WTC11 (cell line): ENCODE data around the gene BRD1. TPM values are rescaled to one million over a fixed set of nuclear protein-coding genes. Genes with fewer than 3 reads are reported as not detected.

Source experiments
- ATAC-seq: fragments of 200-7000 bp; cut with Tn5 transposase; 2 replicates; pipeline ENCODE4 v1.10.0; 2021; ENCODE audit warnings: mild to moderate bottlenecking, moderate library complexity
- CTCF ChIA-PET: fragments of 300-600 bp; sonication (Branson Sonifier 250); formaldehyde crosslinking; loops from one replicate; lab custom pipeline; 2021; ENCODE audit warnings: antibody characterized with exemption; lab: Charles Lee
- POLR2A ChIA-PET: fragments of 350-600 bp; sonication (Branson Sonifier 250); formaldehyde crosslinking; loops from one replicate; lab custom pipeline; 2021; ENCODE audit warnings: antibody characterized with exemption; lab: Charles Lee
- DNase-seq: peaks from one replicate; pipeline ENCODE4 v3.0.0; 2021; ENCODE audit warnings: low spot score
- H3K27ac Mint-ChIP-seq: 2 replicates; pipeline ENCODE4 v1.8.0; 2021; ENCODE audit warnings: mixed read lengths
- H3K27me3 Mint-ChIP-seq: 2 replicates; pipeline ENCODE4 v1.8.0; 2021; ENCODE audit warnings: low read depth, mild to moderate bottlenecking, moderate library complexity, mixed read lengths
- H3K36me3 Mint-ChIP-seq: 2 replicates; pipeline ENCODE4 v1.8.0; 2021; ENCODE audit warnings: mixed read lengths
- H3K4me1 Mint-ChIP-seq: 2 replicates; pipeline ENCODE4 v1.8.0; 2022; ENCODE audit warnings: mixed read lengths
- H3K4me3 Mint-ChIP-seq: 2 replicates; pipeline ENCODE4 v1.8.0; 2021; ENCODE audit warnings: mild to moderate bottlenecking, moderate library complexity, mixed read lengths
- H3K9me3 Mint-ChIP-seq: 2 replicates; pipeline ENCODE4 v1.8.0; 2021; ENCODE audit warnings: mixed read lengths
- ATF3 ChIP-seq: sonication (generic); formaldehyde crosslinking; conservative IDR thresholded peaks from 2 replicates; pipeline ENCODE4 v1.8.1; 2022; ENCODE audit warnings: mild to moderate bottlenecking, missing genetic modification reagents
- CBFB ChIP-seq: sonication (generic); formaldehyde crosslinking; IDR thresholded peaks from 2 replicates; pipeline ENCODE4 v1.8.1; 2022; ENCODE audit warnings: mild to moderate bottlenecking, low read depth, missing genetic modification reagents
- CREB1 ChIP-seq: sonication (generic); formaldehyde crosslinking; IDR thresholded peaks from 2 replicates; pipeline ENCODE4 v1.8.0; 2023; ENCODE audit warnings: mild to moderate bottlenecking, missing genetic modification reagents
- ELF4 ChIP-seq: sonication (generic); formaldehyde crosslinking; IDR thresholded peaks from 2 replicates; pipeline ENCODE4 v1.8.1; 2022; ENCODE audit warnings: low read depth, mild to moderate bottlenecking, moderate library complexity, missing genetic modification reagents
- FOXP1 ChIP-seq: sonication (generic); formaldehyde crosslinking; IDR thresholded peaks from 2 replicates; pipeline ENCODE4 v1.8.0; 2022; ENCODE audit warnings: missing genetic modification reagents, mild to moderate bottlenecking, moderate library complexity, borderline replicate concordance
- GABPB1 ChIP-seq: sonication (generic); formaldehyde crosslinking; IDR thresholded peaks from 2 replicates; pipeline ENCODE4 v1.8.1; 2023; ENCODE audit warnings: mild to moderate bottlenecking, missing genetic modification reagents
- GRHL2 ChIP-seq: fragments of 250-450 bp; sonication (Bioruptor Pico); IDR thresholded peaks from 2 replicates; pipeline ENCODE4 v1.8.0; 2022; ENCODE audit warnings: mild to moderate bottlenecking, moderate library complexity; ENCODE audit not compliant: insufficient replicate concordance, severe bottlenecking
- NFATC4 ChIP-seq: fragments of 250-450 bp; sonication (Bioruptor Pico); IDR thresholded peaks from 2 replicates; pipeline ENCODE4 v1.9.0; 2021; ENCODE audit warnings: mild to moderate bottlenecking
- STAT6 ChIP-seq: sonication (generic); formaldehyde crosslinking; conservative IDR thresholded peaks from 2 replicates; pipeline ENCODE4 v1.8.1; 2023; ENCODE audit warnings: mild to moderate bottlenecking, low read depth, missing genetic modification reagents, moderate library complexity
- TEAD4 ChIP-seq: sonication (generic); formaldehyde crosslinking; IDR thresholded peaks from 2 replicates; pipeline ENCODE4 v1.8.0; 2022; ENCODE audit warnings: mild to moderate bottlenecking, missing genetic modification reagents
- ZBTB43 ChIP-seq: sonication (generic); formaldehyde crosslinking; IDR thresholded peaks from 2 replicates; pipeline ENCODE4 v1.8.1; 2023; ENCODE audit warnings: mild to moderate bottlenecking, missing genetic modification reagents
- ZNF317 ChIP-seq: sonication (generic); formaldehyde crosslinking; IDR thresholded peaks from 2 replicates; pipeline ENCODE4 v1.8.1; 2023; ENCODE audit warnings: low read depth, mild to moderate bottlenecking, moderate library complexity, missing genetic modification reagents, borderline replicate concordance
- ZNF416 ChIP-seq: fragments of 250-450 bp; sonication (Bioruptor Pico); IDR thresholded peaks from 2 replicates; pipeline ENCODE4 v1.9.0; 2021; ENCODE audit warnings: mild to moderate bottlenecking, inconsistent platforms
- total RNA-seq: library from RNA; stranded (reverse); gene quantifications from 3 replicates; pipeline ENCODE4 v1.2.3, GENCODE V29; 2021
- TF ChIP-seq, protein P1 (sequence below): sonication (generic); formaldehyde crosslinking; IDR thresholded peaks from 2 replicates; pipeline ENCODE4 v1.8.1; 2022; ENCODE audit warnings: missing genetic modification reagents, borderline replicate concordance
- TF ChIP-seq, protein P2 (sequence below): sonication (generic); formaldehyde crosslinking; IDR thresholded peaks from 2 replicates; pipeline ENCODE4 v1.8.0; 2022; ENCODE audit warnings: missing genetic modification reagents

Gene BRD1
- total RNA-seq, 1 experiment from 2014 or later: 36.6 TPM

- Mint-ChIP-seq H3K4me1 (peaks cover 6% of the 10 kb centered on the region; the same call in 1 of the 2 replicates), H3K27me3 (no peaks in the 10 kb centered on the region), H3K4me3 (peak overlapping the region; percentile 6; the same call in 1 of the 2 replicates), H3K27ac (no peak overlapping the region), H3K9me3 (peaks cover 10% of the 10 kb centered on the region), H3K36me3 (peaks cover 21% of the 10 kb centered on the region)
- ChIA-PET CTCF (interaction anchor here (1.5 to 2.0 kb wide), 2 partner anchors 259 kb away, joined by 7 to 9 read pairs; no protein-coding TSS in a partner anchor), POLR2A (no interaction called here)
- peak; percentile 40 for DNase-seq
- peak; percentile 14 for ATAC-seq
- TF ChIP-seq ATF3 (CRISPR knock-in tag) (no peak), ELF4 (no peak), TEAD4 (CRISPR knock-in tag) (no peak), CREB1 (CRISPR knock-in tag) (no peak), FOXP1 (0 out of 2 replicates have a peak, but pooled peaks have one; percentile 6), ZNF416 (no peak), ZNF317 (no peak)
- TF ChIP-seq, protein P1, sequence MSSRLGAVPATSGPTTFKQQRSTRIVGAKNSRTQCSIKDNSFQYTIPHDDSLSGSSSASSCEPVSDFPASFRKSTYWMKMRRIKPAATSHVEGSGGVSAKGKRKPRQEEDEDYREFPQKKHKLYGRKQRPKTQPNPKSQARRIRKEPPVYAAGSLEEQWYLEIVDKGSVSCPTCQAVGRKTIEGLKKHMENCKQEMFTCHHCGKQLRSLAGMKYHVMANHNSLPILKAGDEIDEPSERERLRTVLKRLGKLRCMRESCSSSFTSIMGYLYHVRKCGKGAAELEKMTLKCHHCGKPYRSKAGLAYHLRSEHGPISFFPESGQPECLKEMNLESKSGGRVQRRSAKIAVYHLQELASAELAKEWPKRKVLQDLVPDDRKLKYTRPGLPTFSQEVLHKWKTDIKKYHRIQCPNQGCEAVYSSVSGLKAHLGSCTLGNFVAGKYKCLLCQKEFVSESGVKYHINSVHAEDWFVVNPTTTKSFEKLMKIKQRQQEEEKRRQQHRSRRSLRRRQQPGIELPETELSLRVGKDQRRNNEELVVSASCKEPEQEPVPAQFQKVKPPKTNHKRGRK: no peak
Measured at GRCh38 chr22:49771266-49772065, 56.2 kb downstream of the BRD1 start.

DNA sequence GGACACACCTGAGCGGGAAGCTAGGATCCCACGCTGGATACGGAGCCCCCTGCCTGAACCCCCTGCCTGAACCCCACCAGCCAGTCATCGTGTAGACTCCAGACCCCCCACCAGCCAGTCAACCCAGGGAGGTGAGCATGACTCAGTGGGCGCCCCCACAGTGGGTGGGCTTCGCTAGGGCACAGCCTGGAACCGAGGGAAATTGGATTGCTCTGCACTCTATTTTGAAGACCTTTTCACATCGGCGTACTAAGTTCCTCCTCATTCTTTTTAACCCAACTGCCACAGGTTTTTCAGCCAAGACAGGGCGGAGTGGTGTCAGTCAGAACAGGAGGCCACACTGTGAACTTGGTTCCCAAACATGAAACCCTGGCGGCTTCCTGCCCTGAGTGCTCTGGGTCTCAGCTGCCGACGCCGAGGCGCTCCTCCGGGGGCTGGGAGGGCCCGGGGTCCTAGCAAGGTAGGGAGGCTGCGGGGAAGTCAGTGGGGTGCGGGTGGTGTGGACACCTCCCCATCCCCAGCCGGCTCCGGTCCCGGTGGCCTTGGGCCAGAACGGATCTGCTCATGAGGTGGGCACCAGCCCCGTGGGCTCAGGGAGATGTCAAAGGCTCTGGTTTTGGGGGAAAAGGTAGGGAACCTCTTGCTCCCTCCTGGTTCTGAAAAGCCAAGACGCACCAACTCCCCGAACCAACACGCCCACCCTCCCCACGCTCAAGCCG, 57.0 kb downstream of the BRD1 start:
- CTCF ChIA-PET: interaction anchor here (2.0 kb wide), 1 partner anchor 260 kb away, joined by 9 read pairs; no protein-coding TSS in a partner anchor
- H3K27me3 Mint-ChIP-seq: no peaks in the 10 kb centered on the region
- no peak for DNase-seq
- H3K36me3 Mint-ChIP-seq: peaks cover 23% of the 10 kb centered on the region
- no peak for ATAC-seq
- peaks cover 12% of the 10 kb centered on the region for H3K9me3 Mint-ChIP-seq
- H3K4me3 Mint-ChIP-seq: no peak overlapping the region
- 0 out of 2 replicates have a peak, but pooled peaks have one; percentile 5 for TF ChIP-seq FOXP1
- TF ChIP-seq GRHL2 (CRISPR knock-in tag): no peak
- peaks cover 6% of the 10 kb centered on the region; the same call in 1 of the 2 replicates for H3K4me1 Mint-ChIP-seq
- POLR2A ChIA-PET: no interaction called here
- peak overlapping the region; percentile 70; the same call in 1 of the 2 replicates for H3K27ac Mint-ChIP-seq

GRCh38 chr22:49769691-49770546, 57.8 kb downstream of the BRD1 start:
- ChIA-PET POLR2A (no interaction called here), CTCF (interaction anchor here (2.0 kb wide), 1 partner anchor 261 kb away, joined by 9 read pairs; no protein-coding TSS in a partner anchor)
- H3K27me3 Mint-ChIP-seq: no peaks in the 10 kb centered on the region
- no peak overlapping the region for H3K4me3 Mint-ChIP-seq
- peaks cover 12% of the 10 kb centered on the region for H3K9me3 Mint-ChIP-seq
- H3K36me3 Mint-ChIP-seq: peaks cover 23% of the 10 kb centered on the region
- H3K27ac Mint-ChIP-seq: no peak overlapping the region
- DNase-seq: no peak
- peaks cover 6% of the 10 kb centered on the region; the same call in 1 of the 2 replicates for H3K4me1 Mint-ChIP-seq
- no peak for ATAC-seq
- TF ChIP-seq ZNF416 (no peak), NFATC4 (CRISPR knock-in tag) (no peak), STAT6 (CRISPR knock-in tag) (no peak), CBFB (CRISPR knock-in tag) (no peak), ZBTB43 (CRISPR knock-in tag) (no peak), GABPB1 (CRISPR knock-in tag) (no peak), ZNF317 (no peak)
- TF ChIP-seq, protein P2, sequence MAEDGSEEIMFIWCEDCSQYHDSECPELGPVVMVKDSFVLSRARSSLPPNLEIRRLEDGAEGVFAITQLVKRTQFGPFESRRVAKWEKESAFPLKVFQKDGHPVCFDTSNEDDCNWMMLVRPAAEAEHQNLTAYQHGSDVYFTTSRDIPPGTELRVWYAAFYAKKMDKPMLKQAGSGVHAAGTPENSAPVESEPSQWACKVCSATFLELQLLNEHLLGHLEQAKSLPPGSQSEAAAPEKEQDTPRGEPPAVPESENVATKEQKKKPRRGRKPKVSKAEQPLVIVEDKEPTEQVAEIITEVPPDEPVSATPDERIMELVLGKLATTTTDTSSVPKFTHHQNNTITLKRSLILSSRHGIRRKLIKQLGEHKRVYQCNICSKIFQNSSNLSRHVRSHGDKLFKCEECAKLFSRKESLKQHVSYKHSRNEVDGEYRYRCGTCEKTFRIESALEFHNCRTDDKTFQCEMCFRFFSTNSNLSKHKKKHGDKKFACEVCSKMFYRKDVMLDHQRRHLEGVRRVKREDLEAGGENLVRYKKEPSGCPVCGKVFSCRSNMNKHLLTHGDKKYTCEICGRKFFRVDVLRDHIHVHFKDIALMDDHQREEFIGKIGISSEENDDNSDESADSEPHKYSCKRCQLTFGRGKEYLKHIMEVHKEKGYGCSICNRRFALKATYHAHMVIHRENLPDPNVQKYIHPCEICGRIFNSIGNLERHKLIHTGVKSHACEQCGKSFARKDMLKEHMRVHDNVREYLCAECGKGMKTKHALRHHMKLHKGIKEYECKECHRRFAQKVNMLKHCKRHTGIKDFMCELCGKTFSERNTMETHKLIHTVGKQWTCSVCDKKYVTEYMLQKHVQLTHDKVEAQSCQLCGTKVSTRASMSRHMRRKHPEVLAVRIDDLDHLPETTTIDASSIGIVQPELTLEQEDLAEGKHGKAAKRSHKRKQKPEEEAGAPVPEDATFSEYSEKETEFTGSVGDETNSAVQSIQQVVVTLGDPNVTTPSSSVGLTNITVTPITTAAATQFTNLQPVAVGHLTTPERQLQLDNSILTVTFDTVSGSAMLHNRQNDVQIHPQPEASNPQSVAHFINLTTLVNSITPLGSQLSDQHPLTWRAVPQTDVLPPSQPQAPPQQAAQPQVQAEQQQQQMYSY: no peak
